A673 (cell line): Measurements from ENCODE around the gene SLC26A8. TPM values are rescaled to one million over a fixed set of nuclear protein-coding genes. Genes with fewer than 3 reads are reported as not detected.
A peak's percentile ranks its signal among the peaks of the same experiment; 100 is the strongest.

Experiments
- BruUV-seq: library from RNA; stranded (reverse); fragments of 400-500 nt; replicated peaks from 2 replicates; lab custom pipeline; 2021; lab: Mats Ljungman, UMichigan
- CTCF ChIA-PET: fragments of 300-600 bp; sonication (Branson Sonifier 250); formaldehyde crosslinking; loops from one replicate; lab custom pipeline; 2022; ENCODE audit warnings: antibody characterized with exemption; lab: Charles Lee
- POLR2A ChIA-PET: fragments of 300-600 bp; sonication (Branson Sonifier 250); formaldehyde crosslinking; loops from one replicate; lab custom pipeline; 2022; ENCODE audit warnings: antibody characterized with exemption; ENCODE audit not compliant: low non-redundant PET; lab: Charles Lee
- DNase-seq: peaks from one replicate; pipeline ENCODE4 v3.0.0-alpha.2; 2015; ENCODE audit warnings: low spot score
- H3K27ac ChIP-seq: fragments of 200-600 bp; sonication (generic); 2 replicates; pipeline ENCODE4 v1.5.1; 2016; ENCODE audit warnings: mixed run types, low read depth, mild to moderate bottlenecking, mixed read lengths, antibody characterized with exemption, low read length; ENCODE audit not compliant: poor library complexity, severe bottlenecking
- H3K27me3 ChIP-seq: fragments of 200-600 bp; sonication (generic); replicated peaks from 2 replicates; pipeline ENCODE4 v1.6.1; 2017; ENCODE audit warnings: mixed run types, low read depth, mild to moderate bottlenecking, mixed read lengths, antibody characterized with exemption, low read length; ENCODE audit not compliant: insufficient read depth, poor library complexity
- H3K36me3 ChIP-seq: fragments of 200-600 bp; sonication (generic); 2 replicates; pipeline ENCODE4 v1.6.1; 2016; ENCODE audit warnings: mixed run types, mild to moderate bottlenecking, mixed read lengths, antibody characterized with exemption, low read length; ENCODE audit not compliant: insufficient read depth, poor library complexity, severe bottlenecking
- H3K4me1 ChIP-seq: fragments of 200-600 bp; sonication (generic); 2 replicates; pipeline ENCODE4 v1.6.1; 2017; ENCODE audit warnings: mixed run types, mild to moderate bottlenecking, mixed read lengths, antibody characterized with exemption, low read length; ENCODE audit not compliant: insufficient read depth, poor library complexity, severe bottlenecking
- H3K4me3 ChIP-seq: fragments of 200-600 bp; sonication (generic); 2 replicates; pipeline ENCODE4 v1.5.1; 2016; ENCODE audit warnings: low read depth, mixed run types, mild to moderate bottlenecking, mixed read lengths, low read length; ENCODE audit not compliant: poor library complexity, severe bottlenecking
- H3K9me3 ChIP-seq: fragments of 200-600 bp; sonication (generic); 2 replicates; pipeline ENCODE4 v1.6.1; 2016; ENCODE audit warnings: mixed run types, low read depth, mild to moderate bottlenecking, mixed read lengths, antibody characterized with exemption, low read length; ENCODE audit not compliant: poor library complexity, severe bottlenecking
- CTCF ChIP-seq: fragments of 300-800, 200-600 bp; sonication (generic); conservative IDR thresholded peaks from 2 replicates; pipeline ENCODE4 v1.5.1; 2017; ENCODE audit warnings: low read depth, mild to moderate bottlenecking, antibody characterized with exemption, low read length, moderate library complexity, mixed read lengths
- EZH2 ChIP-seq: fragments of 200-600 bp; sonication (generic); IDR thresholded peaks from 2 replicates; pipeline ENCODE4 v1.6.1; 2017; ENCODE audit warnings: borderline replicate concordance, low read depth, mild to moderate bottlenecking, mixed read lengths, antibody characterized with exemption, low read length; ENCODE audit not compliant: poor library complexity, severe bottlenecking
- intact Hi-C: fragments of 100-400 bp; cut with micrococcal nuclease; formaldehyde crosslinking; loops from one replicate; pipeline ENCODE4 v1.10.0; 2022; ENCODE audit not compliant: unreplicated experiment
- total RNA-seq: library from RNA; stranded (reverse); gene quantifications from 2 replicates; pipeline ENCODE4 v1.2.3, GENCODE V29; 2021

Gene SLC26A8
- total RNA-seq, 1 experiment from 2014 or later = not detected

GRCh38 chr6:35962779-35963560 is 61.5 kb downstream of the SLC26A8 start:
- no peak for DNase-seq
- TF ChIP-seq CTCF = no peak
- TF ChIP-seq EZH2 = no peak
- CTCF ChIA-PET = no interaction called here
- no peak overlapping the region for H3K27ac ChIP-seq
- intact Hi-C loops = no loop called here
- no peaks in the 10 kb centered on the region for H3K4me1 ChIP-seq
- peaks cover 4% of the 10 kb centered on the region for H3K27me3 ChIP-seq
- POLR2A ChIA-PET = no interaction called here
- BruUV-seq = no TSS peak
- H3K4me3 ChIP-seq = no peak overlapping the region
- H3K9me3 ChIP-seq = no peaks in the 10 kb centered on the region
- no peaks in the 10 kb centered on the region for H3K36me3 ChIP-seq

GRCh38 chr6:35960187-35960586 is 64.3 kb downstream of the SLC26A8 start:
- no peak for TF ChIP-seq EZH2
- no peak for TF ChIP-seq CTCF
- DNase-seq = no peak
- intact Hi-C loops = no loop called here
- H3K9me3 ChIP-seq = no peaks in the 10 kb centered on the region
- BruUV-seq = no TSS peak
- H3K36me3 ChIP-seq = no peaks in the 10 kb centered on the region
- ChIA-PET POLR2A (no interaction called here), CTCF (no interaction called here)
- H3K4me3 ChIP-seq = no peak overlapping the region
- H3K4me1 ChIP-seq = no peaks in the 10 kb centered on the region
- H3K27ac ChIP-seq = no peak overlapping the region
- H3K27me3 ChIP-seq = peaks cover 4% of the 10 kb centered on the region

GRCh38 chr6:35955970-35956369 is 68.5 kb downstream of the SLC26A8 start:
- no peak overlapping the region for H3K27ac ChIP-seq
- BruUV-seq = no TSS peak
- TF ChIP-seq CTCF = peak; percentile 51
- TF ChIP-seq EZH2 = no peak
- H3K4me1 ChIP-seq = no peaks in the 10 kb centered on the region
- no peaks in the 10 kb centered on the region for H3K36me3 ChIP-seq
- no peak overlapping the region for H3K4me3 ChIP-seq
- ChIA-PET POLR2A (no interaction called here), CTCF (interaction anchor here (0.5 kb wide), 1 partner anchor 378 kb away, joined by 4 read pairs; no protein-coding TSS in a partner anchor)
- intact Hi-C loops = no loop called here
- peaks cover 4% of the 10 kb centered on the region for H3K27me3 ChIP-seq
- no peaks in the 10 kb centered on the region for H3K9me3 ChIP-seq
- DNase-seq = no peak
